WTC11 (cell line): Measurements from ENCODE around the gene CDK16. TPM values are rescaled to one million over a fixed set of nuclear protein-coding genes. Genes with fewer than 3 reads are reported as not detected.

Experiments
- ATAC-seq: fragments of 200-7000 bp; cut with Tn5 transposase; 2 replicates; pipeline ENCODE4 v1.10.0; 2021; ENCODE audit warnings: mild to moderate bottlenecking, moderate library complexity
- CTCF ChIA-PET: fragments of 300-600 bp; sonication (Branson Sonifier 250); formaldehyde crosslinking; loops from one replicate; lab custom pipeline; 2021; ENCODE audit warnings: antibody characterized with exemption; lab: Charles Lee
- POLR2A ChIA-PET: fragments of 350-600 bp; sonication (Branson Sonifier 250); formaldehyde crosslinking; loops from one replicate; lab custom pipeline; 2021; ENCODE audit warnings: antibody characterized with exemption; lab: Charles Lee
- DNase-seq: peaks from one replicate; pipeline ENCODE4 v3.0.0; 2021; ENCODE audit warnings: low spot score
- H3K27ac Mint-ChIP-seq: 2 replicates; pipeline ENCODE4 v1.8.0; 2021; ENCODE audit warnings: mixed read lengths
- H3K27me3 Mint-ChIP-seq: 2 replicates; pipeline ENCODE4 v1.8.0; 2021; ENCODE audit warnings: low read depth, mild to moderate bottlenecking, moderate library complexity, mixed read lengths
- H3K36me3 Mint-ChIP-seq: 2 replicates; pipeline ENCODE4 v1.8.0; 2021; ENCODE audit warnings: mixed read lengths
- H3K4me1 Mint-ChIP-seq: 2 replicates; pipeline ENCODE4 v1.8.0; 2022; ENCODE audit warnings: mixed read lengths
- H3K4me3 Mint-ChIP-seq: 2 replicates; pipeline ENCODE4 v1.8.0; 2021; ENCODE audit warnings: mild to moderate bottlenecking, moderate library complexity, mixed read lengths
- H3K9me3 Mint-ChIP-seq: 2 replicates; pipeline ENCODE4 v1.8.0; 2021; ENCODE audit warnings: mixed read lengths
- ATF1 ChIP-seq: sonication (generic); formaldehyde crosslinking; IDR thresholded peaks from 2 replicates; pipeline ENCODE4 v1.8.1; 2023; ENCODE audit warnings: mild to moderate bottlenecking, moderate library complexity, missing genetic modification reagents
- CREB1 ChIP-seq: sonication (generic); formaldehyde crosslinking; IDR thresholded peaks from 2 replicates; pipeline ENCODE4 v1.8.0; 2023; ENCODE audit warnings: mild to moderate bottlenecking, missing genetic modification reagents
- FOXK1 ChIP-seq: sonication (generic); formaldehyde crosslinking; IDR thresholded peaks from 2 replicates; pipeline ENCODE4 v1.8.0; 2022; ENCODE audit warnings: mild to moderate bottlenecking, moderate library complexity, missing genetic modification reagents
- GTF2I ChIP-seq: fragments of 250-450 bp; sonication (Bioruptor Pico); conservative IDR thresholded peaks from 2 replicates; pipeline ENCODE4 v1.4.0; 2021; ENCODE audit warnings: mild to moderate bottlenecking
- HMGA2 ChIP-seq: fragments of 250-450 bp; sonication (Bioruptor Pico); IDR thresholded peaks from 2 replicates; pipeline ENCODE4 v1.4.0; 2021; ENCODE audit warnings: mild to moderate bottlenecking, moderate library complexity
- IRF2 ChIP-seq: sonication (generic); formaldehyde crosslinking; IDR thresholded peaks from 2 replicates; pipeline ENCODE4 v1.8.0; 2022; ENCODE audit warnings: low read depth, missing genetic modification reagents, borderline replicate concordance
- NR3C1 ChIP-seq: sonication (generic); formaldehyde crosslinking; conservative IDR thresholded peaks from 2 replicates; pipeline ENCODE4 v1.8.1; 2023; ENCODE audit warnings: low read depth, mild to moderate bottlenecking, missing genetic modification reagents
- OVOL2 ChIP-seq: fragments of 250-450 bp; sonication (Bioruptor Pico); IDR thresholded peaks from 2 replicates; pipeline ENCODE4 v1.9.0; 2021; ENCODE audit warnings: mild to moderate bottlenecking, borderline replicate concordance
- RORB ChIP-seq: fragments of 250-450 bp; sonication (Bioruptor Pico); IDR thresholded peaks from 2 replicates; pipeline ENCODE4 v1.9.0; 2021; ENCODE audit warnings: mild to moderate bottlenecking
- SMAD3 ChIP-seq: sonication (generic); formaldehyde crosslinking; IDR thresholded peaks from 2 replicates; pipeline ENCODE4 v1.8.0; 2022; ENCODE audit warnings: missing genetic modification reagents, mild to moderate bottlenecking, borderline replicate concordance
- TCF7 ChIP-seq: sonication (generic); formaldehyde crosslinking; IDR thresholded peaks from 2 replicates; pipeline ENCODE4 v1.8.0; 2022; ENCODE audit warnings: mild to moderate bottlenecking, low read depth, missing genetic modification reagents, moderate library complexity
- TEAD4 ChIP-seq: sonication (generic); formaldehyde crosslinking; IDR thresholded peaks from 2 replicates; pipeline ENCODE4 v1.8.0; 2022; ENCODE audit warnings: mild to moderate bottlenecking, missing genetic modification reagents
- total RNA-seq: library from RNA; stranded (reverse); gene quantifications from 3 replicates; pipeline ENCODE4 v1.2.3, GENCODE V29; 2021
- TF ChIP-seq, protein P1 (sequence below): sonication (generic); formaldehyde crosslinking; IDR thresholded peaks from 2 replicates; pipeline ENCODE4 v1.8.1; 2023; ENCODE audit warnings: mild to moderate bottlenecking, moderate library complexity, missing genetic modification reagents
- TF ChIP-seq, protein P2 (sequence below): sonication (generic); formaldehyde crosslinking; IDR thresholded peaks from 2 replicates; pipeline ENCODE4 v1.8.0; 2022; ENCODE audit warnings: mild to moderate bottlenecking, missing genetic modification reagents
- TF ChIP-seq, protein P3 (sequence below): sonication (generic); formaldehyde crosslinking; conservative IDR thresholded peaks from 2 replicates; pipeline ENCODE4 v1.8.1; 2023; ENCODE audit warnings: mild to moderate bottlenecking, low read depth, missing genetic modification reagents, moderate library complexity
- TF ChIP-seq, protein P4 (sequence below): sonication (generic); formaldehyde crosslinking; conservative IDR thresholded peaks from 2 replicates; pipeline ENCODE4 v1.8.1; 2022; ENCODE audit warnings: mild to moderate bottlenecking, missing genetic modification reagents

The CDK16 gene
- total RNA-seq, 1 experiment from 2014 or later = 130 TPM

DNA sequence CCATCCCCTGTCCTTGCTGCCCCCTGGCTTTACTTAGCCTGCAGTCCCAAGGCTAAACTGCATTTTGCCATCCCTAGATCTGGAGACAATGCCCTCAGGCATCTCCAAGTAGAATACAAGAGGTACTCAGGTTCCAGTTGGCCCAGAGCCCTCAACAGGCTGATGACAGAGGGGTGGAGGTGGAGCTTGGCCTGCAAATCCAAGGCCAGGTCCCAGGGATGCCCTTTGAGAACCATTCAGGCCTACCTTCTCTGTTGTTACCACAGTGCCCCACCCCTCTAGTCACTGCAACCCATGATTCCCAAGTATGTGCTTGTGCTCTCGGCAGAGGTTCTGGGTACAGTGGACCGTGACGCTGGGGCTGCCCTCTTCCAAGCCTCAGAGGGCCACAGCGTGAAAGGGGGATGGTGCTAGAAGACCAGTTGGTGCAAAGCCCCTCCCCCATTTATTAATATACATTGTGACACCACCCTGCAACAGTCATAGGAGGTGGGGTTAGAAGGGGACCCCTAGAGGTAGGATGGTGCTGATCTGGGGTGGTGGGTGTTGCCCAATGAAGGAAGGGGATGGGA, 31.3 kb upstream of the CDK16 start:
- ChIA-PET POLR2A (no interaction called here), CTCF (no interaction called here)
- no peak overlapping the region for H3K4me3 Mint-ChIP-seq
- no peaks in the 10 kb centered on the region for H3K9me3 Mint-ChIP-seq
- H3K27ac Mint-ChIP-seq = peak overlapping the region; percentile 74
- H3K36me3 Mint-ChIP-seq = peaks cover 12% of the 10 kb centered on the region
- DNase-seq (no peak), ATAC-seq (peak; percentile 12)
- TF ChIP-seq SMAD3 (CRISPR knock-in tag) = no peak
- no peak for TF ChIP-seq TCF7
- no peak for TF ChIP-seq TEAD4 (CRISPR knock-in tag)
- no peak for TF ChIP-seq RORB
- H3K27me3 Mint-ChIP-seq = no peaks in the 10 kb centered on the region
- peaks cover 7% of the 10 kb centered on the region for H3K4me1 Mint-ChIP-seq

- ChIA-PET POLR2A (interaction anchor here (0.8 kb wide), 1 partner anchor 28 kb away, joined by 3 read pairs; the partner anchor contains the start of gene CDK16), CTCF (interaction anchor here (1.5 to 1.9 kb wide), 2 partner anchors 195 to 334 kb away, joined by 6 read pairs; no protein-coding TSS in a partner anchor)
- no peak for ATAC-seq
- Mint-ChIP-seq H3K36me3 (peaks cover 6% of the 10 kb centered on the region), H3K4me3 (0 out of 2 replicates have a peak overlapping the region, but pooled peaks have one; percentile 91)
- DNase-seq = no peak
- TF ChIP-seq, protein P1, sequence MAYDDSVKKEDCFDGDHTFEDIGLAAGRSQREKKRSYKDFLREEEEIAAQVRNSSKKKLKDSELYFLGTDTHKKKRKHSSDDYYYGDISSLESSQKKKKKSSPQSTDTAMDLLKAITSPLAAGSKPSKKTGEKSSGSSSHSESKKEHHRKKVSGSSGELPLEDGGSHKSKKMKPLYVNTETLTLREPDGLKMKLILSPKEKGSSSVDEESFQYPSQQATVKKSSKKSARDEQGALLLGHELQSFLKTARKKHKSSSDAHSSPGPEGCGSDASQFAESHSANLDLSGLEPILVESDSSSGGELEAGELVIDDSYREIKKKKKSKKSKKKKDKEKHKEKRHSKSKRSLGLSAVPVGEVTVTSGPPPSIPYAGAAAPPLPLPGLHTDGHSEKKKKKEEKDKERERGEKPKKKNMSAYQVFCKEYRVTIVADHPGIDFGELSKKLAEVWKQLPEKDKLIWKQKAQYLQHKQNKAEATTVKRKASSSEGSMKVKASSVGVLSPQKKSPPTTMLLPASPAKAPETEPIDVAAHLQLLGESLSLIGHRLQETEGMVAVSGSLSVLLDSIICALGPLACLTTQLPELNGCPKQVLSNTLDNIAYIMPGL (CRISPR knock-in tag) = no peak
- no peak for TF ChIP-seq NR3C1 (CRISPR knock-in tag)
- TF ChIP-seq, protein P2, sequence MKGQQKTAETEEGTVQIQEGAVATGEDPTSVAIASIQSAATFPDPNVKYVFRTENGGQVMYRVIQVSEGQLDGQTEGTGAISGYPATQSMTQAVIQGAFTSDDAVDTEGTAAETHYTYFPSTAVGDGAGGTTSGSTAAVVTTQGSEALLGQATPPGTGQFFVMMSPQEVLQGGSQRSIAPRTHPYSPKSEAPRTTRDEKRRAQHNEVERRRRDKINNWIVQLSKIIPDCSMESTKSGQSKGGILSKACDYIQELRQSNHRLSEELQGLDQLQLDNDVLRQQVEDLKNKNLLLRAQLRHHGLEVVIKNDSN (CRISPR knock-in tag) = no peak
- no peak for TF ChIP-seq ATF1 (CRISPR knock-in tag)
- TF ChIP-seq FOXK1 (CRISPR knock-in tag) = no peak
- no peak for TF ChIP-seq CREB1 (CRISPR knock-in tag)
- TF ChIP-seq, protein P3, sequence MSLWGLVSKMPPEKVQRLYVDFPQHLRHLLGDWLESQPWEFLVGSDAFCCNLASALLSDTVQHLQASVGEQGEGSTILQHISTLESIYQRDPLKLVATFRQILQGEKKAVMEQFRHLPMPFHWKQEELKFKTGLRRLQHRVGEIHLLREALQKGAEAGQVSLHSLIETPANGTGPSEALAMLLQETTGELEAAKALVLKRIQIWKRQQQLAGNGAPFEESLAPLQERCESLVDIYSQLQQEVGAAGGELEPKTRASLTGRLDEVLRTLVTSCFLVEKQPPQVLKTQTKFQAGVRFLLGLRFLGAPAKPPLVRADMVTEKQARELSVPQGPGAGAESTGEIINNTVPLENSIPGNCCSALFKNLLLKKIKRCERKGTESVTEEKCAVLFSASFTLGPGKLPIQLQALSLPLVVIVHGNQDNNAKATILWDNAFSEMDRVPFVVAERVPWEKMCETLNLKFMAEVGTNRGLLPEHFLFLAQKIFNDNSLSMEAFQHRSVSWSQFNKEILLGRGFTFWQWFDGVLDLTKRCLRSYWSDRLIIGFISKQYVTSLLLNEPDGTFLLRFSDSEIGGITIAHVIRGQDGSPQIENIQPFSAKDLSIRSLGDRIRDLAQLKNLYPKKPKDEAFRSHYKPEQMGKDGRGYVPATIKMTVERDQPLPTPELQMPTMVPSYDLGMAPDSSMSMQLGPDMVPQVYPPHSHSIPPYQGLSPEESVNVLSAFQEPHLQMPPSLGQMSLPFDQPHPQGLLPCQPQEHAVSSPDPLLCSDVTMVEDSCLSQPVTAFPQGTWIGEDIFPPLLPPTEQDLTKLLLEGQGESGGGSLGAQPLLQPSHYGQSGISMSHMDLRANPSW (CRISPR knock-in tag) = no peak
- TF ChIP-seq HMGA2 = no peak
- no peak for TF ChIP-seq GTF2I (CRISPR knock-in tag)
- TF ChIP-seq, protein P4, sequence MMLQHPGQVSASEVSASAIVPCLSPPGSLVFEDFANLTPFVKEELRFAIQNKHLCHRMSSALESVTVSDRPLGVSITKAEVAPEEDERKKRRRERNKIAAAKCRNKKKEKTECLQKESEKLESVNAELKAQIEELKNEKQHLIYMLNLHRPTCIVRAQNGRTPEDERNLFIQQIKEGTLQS = no peak
- TF ChIP-seq IRF2 (CRISPR knock-in tag) = no peak
- no peak for TF ChIP-seq OVOL2 (CRISPR knock-in tag)
- TF ChIP-seq, all 79 proteins: peak for 0
- Mint-ChIP-seq H3K27me3 (no peaks in the 10 kb centered on the region), H3K9me3 (no peaks in the 10 kb centered on the region), H3K27ac (no peak overlapping the region), H3K4me1 (peaks cover 21% of the 10 kb centered on the region)
Observed at GRCh38 chrX:47189906-47190305, 28.6 kb upstream of the CDK16 start.
